CD4-positive, alpha-beta T cell treated with Interleukin-6 for 4 hours (primary cell): ENCODE results near the gene HECTD4.
"Not testable (repeated sequence)": the region's sequence is repeated elsewhere in the genome, so short reads cannot be mapped to it uniquely, and the experiment has no call there.

ENCODE experiments used
- DNase-seq: peaks from one replicate; pipeline ENCODE4 v3.0.0-alpha.2; 2020; ENCODE audit warnings: mixed read lengths

Gene HECTD4, protein sequence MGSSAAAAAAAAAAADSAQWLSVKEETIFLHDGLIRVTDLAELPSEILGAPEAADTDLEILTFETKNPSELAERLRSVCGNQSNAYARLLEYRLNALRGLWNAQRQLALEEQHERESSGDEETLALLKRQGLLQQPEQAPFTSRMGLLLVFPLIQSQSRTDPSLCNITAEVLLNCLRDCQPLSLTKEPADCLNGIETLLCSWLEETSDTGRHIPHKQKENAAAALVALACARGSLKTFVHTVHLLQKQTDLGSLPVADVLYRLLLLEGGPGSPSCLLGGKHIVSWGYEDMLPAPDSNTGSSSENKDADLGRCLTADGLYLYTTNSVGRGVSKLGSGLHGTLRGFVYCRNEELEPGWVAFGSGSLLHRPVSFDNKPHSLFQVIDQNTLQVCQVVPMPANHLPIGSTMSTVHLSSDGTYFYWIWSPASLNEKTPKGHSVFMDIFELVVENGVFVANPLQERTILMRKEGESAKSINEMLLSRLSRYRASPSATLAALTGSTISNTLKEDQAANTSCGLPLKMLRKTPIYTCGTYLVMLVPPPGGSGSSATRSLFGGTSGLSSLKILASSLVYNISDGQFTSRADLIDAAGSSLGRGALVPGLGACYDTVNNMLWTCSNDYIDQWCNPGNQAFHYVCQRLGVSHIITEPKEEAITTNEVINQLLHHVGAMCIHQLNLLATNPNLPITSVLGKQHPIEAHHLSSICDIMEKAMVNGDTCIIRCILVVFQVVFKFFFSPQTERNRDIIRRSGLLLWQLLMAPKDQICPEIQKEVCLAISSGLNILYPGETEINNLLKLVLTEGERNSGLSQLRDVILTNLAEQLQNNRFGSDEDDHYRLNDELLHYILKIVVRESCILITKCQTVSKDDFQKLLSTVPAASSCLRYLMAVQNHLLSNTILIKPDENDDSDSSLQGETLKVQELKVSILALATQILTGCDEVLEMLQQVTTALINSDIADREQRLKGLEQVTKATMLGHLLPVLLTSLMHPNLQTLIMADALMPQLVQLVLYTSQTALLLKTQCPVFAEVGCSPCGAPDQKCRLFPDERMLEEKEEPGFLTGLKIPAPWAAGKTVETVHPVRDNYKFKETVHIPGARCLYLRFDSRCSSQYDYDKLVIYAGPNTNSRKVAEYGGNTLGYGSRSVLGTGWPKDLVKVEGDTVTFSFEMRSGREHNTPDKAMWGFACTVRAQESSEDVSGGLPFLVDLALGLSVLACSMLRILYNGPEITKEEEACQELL (N-terminal part only)

DNA sequence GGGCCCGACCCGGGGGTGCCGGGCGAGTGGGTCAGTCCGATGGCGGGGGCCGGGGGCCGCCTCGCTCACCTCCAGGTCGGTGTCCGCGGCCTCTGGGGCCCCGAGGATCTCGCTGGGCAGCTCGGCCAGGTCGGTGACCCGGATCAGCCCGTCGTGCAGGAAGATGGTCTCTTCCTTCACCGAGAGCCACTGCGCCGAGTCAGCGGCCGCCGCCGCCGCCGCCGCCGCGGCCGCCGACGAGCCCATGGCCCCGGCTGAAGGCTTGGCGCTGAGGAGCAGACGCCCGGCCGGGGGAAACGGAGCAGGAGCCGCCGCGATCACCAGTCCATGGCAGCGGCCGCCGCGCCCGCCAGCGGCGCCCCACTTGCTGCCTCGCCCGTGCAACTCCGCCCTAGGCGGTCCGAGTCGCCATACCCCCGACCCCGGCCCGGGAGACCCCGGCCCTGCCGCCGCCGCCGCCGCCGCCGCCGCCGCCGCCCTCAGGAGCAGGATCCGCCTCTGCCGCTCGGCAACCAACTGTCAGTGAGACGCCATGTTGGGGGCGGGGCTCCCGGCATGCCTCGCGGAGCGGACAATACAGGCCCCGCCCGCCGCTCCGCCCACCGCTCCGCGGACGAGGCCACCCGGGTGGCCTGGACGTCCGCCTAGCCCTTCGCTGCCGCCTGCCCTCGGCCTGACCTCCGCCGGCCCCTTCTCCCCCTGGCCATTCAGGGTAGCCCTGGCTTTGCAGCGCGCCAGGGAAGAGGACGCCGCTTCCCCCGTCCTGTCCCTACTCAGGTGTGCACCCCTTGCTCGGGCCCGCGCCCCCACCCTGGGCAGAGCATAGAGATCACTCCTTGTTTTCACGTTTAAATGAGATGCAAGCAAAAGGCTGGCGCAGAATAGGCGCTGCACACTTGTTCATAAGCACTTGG, at the start of gene HECTD4:
TSS of gene HECTD4 (minus strand) at position 549 of the 914 bp plus-strand sequence. CDS start at position 246, 303 bp downstream.
- peak; percentile 97 for DNase-seq

GRCh38 chr12:112431965-112432364, 49.7 kb upstream of the HECTD4 start:
- DNase-seq: no peak

DNA sequence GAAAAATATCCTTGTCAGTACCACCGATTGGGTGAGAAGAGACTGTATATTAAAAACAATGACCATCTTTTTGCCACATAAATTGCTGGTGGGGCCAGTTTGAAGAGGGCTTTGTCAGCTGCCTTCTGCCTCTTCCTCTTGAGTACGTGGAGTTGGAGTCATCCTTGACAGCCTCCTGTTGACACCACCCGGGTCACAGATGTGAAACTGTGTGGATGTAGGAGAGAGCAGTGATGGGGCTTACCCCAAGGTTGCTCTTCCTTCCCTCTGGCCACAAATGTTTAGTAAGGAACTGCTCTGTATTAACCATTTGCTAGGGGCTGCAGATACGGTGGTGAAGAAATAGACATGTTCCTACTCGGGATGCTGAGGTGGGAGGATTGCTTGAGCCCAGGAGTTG, 48.7 kb upstream of the HECTD4 start:
- DNase-seq: no peak

GRCh38 chr12:112427760-112428159, 45.5 kb upstream of the HECTD4 start:
- no peak for DNase-seq

- DNase-seq: no peak
Observed at GRCh38 chr12:112425582-112426382, 43.6 kb upstream of the HECTD4 start.

DNA sequence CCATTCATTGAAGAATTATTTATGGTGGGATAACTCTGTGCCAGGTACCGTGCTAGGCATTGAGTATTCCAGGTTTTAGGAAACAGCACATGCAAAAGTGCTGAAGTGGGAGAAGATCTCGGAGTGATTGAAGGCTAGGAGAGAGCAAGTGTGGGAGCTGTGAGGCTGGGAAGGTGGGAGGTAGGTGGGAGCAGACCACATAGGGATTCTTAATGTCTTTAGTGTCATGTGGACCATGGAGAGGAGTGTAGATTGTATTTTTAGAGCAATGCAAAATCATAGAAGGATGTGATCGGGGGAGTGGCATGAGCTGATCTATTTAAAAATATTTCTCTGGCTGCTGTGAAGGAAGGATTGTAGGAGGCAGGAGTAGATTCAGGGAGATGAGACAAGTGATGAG, 41.9 kb upstream of the HECTD4 start:
- no peak for DNase-seq

GRCh38 chr12:112422531-112422930, 40.3 kb upstream of the HECTD4 start:
- DNase-seq: no peak

DNA sequence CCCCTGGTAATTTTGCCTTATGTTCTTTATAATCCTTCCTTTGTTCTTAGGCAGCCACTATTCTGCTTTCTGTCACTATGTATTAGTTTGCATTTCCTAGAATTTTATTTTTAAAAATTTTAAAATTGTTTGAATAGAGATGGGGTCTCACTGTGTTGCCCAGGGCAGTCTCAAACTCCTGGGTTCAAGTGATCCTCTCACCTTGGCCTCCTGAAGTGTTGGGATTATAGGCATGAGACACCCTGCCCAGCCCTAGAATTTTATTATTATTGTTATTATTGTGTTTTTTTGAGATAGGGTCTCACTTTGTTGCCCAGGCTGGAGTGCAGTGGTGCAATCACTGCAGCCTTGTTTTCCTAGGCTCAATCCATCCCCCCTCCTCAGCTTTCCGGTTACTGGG, 39.1 kb upstream of the HECTD4 start:
- no peak for DNase-seq

DNA sequence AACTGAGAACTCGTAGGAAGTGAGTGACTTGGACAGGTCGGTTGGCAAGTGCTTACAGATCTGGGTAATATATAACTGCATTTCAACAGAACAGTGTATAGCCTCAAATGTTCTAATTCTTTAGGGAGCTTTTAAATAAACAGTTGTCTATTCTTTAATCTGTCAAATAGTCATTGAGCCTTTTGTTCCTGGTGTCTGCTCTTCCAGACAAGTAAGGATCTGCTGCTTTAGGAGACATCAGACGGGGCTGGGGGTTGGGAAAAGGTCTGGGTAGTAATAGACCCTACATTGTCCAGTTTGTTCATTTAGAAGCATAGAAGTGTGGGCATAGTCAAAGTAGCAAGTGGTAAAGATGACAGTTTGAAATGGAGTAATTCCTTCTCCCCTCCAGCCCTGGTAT, 38.5 kb upstream of the HECTD4 start:
- DNase-seq: no peak

DNA sequence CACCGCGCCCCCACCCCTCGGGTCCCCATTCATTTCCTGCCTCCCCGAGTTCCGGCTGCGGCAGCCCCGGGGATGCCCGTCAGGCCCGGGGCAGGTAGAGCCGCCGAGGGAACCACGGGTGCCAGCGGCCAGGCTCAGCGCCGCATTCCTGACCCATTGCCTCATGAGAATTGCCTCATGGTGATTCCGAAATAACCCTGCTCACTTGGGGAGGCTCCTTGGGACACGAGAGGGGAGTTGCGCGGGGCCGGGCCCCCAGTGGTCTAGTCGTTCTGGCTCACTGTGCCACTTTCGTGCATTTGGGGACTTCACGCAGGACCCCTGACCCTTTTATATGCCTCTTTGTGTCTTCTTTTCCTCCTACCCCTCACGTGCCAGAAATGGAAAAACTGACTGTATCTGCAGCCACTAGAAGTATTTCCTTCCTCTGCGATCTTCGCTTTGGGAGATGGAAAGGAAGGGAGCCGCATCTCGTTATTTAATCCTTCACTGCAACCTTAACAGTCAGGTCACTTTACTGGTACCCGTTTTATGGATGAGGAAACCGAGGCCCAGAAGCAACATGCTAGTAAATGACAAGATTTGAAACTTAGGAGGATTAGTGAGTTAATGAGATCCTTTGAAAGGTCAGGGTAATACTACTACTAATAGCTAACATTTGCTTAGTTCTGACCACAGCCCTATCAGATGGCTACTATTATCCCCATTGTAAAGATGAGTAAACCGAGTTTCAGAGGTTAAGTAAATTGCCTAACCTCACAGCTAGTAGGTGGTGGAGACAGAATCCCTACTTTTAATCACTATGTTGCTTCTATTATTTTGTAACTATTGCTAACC, 37.3 kb upstream of the HECTD4 start:
- no peak for DNase-seq

DNA sequence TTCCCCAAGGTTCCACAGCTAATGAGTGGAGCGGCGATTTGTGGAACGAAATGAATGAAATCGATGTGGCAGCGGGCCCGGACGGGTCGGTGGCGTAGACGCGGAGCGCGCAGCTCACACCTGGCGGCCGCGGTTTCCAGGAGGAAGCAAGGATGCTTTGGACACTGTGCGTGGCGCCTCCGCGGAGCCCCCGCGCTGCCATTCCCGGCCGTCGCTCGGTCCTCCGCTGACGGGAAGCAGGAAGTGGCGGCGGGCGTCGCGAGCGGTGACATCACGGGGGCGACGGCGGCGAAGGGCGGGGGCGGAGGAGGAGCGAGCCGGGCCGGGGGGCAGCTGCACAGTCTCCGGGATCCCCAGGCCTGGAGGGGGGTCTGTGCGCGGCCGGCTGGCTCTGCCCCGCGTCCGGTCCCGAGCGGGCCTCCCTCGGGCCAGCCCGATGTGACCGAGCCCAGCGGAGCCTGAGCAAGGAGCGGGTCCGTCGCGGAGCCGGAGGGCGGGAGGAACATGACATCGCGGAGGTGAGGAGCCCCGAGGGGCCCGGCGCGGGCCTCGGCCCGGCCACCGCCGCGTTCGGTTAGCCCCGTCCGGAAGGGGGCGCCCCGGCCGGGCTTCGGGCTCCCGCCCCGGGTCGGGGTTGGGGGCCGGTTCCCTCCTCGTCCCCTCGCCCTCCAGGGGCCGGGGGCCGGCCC, 36.5 kb upstream of the HECTD4 start, which contains the start of gene PTPN11:
TSS of gene PTPN11 (plus strand) at position 340 of the 689 bp plus-strand sequence. CDS start at position 505, 165 bp downstream.
- DNase-seq: peak; percentile 87

GRCh38 chr12:112418273-112418607, 36.0 kb upstream of the HECTD4 start:
- no peak for DNase-seq

GRCh38 chr12:112415457-112415856, 33.2 kb upstream of the HECTD4 start:
- DNase-seq: not testable (repeated sequence)

- no peak for DNase-seq
Observed at GRCh38 chr12:112413855-112414625, 31.8 kb upstream of the HECTD4 start.

DNA sequence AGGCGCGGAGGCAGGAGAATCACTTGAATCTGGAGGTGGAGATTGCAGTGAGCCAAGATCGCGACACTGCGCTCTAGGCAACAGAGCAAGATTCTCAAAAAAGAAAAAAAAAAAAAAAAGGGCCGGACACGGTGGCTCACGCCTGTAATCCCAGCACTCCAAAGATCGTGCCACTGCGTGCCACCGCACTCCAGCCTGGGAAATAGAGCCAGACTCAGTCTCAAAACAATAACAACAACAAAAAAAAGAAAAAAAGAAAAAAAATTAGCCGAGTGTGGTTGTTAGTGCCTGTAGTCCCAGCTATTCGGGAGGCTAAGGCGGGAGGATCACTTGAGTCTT, 27.6 kb upstream of the HECTD4 start:
- DNase-seq: no peak

DNA sequence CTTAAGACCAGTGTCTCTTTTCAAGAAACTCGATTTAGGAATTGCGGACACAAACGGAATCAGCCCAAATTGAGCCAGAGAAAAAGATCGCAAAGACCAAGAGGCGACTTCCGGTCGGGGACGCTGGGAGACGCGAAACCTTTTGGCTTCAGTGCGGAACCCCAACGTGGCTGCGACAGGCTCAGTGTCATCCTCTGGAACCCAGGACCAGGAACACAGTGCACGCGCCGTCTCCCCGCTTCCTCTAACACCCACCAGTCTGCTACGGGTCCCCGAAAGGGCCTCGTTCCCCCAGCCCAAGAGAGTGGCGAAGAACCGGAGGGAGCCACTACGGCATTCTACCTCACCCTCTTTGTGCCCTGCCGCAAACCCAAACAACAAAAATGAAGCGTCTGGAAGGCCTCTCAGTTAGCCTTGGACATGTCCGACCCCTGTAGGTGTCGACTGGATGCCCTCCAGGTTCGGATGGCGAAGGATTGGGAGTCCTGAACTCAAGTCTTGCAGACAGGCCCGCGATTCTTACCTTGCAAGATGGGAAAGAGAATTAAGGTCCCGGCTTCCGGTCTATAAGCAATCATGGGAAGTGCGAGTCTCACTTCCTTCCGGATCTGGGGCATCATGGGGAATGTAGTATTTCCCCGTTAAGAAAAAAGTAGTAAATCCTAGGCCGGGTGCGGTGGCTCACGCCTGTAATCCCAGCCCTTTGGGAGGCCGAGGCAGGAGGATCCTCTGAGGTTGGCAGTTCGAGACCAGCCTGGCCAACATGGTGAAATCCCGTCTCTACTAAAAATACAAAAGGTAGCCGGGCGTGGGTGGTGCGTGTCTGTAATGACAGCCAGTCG, 27.1 kb upstream of the HECTD4 start, which contains the start of gene RPL6:
TSS of gene RPL6 (minus strand) at position 542 of the 842 bp plus-strand sequence. CDS start 949 bp downstream, outside the sequence.
- DNase-seq: peak; percentile 77

GRCh38 chr12:112408621-112409020, 26.4 kb upstream of the HECTD4 start:
- peak; percentile 29 for DNase-seq

DNA sequence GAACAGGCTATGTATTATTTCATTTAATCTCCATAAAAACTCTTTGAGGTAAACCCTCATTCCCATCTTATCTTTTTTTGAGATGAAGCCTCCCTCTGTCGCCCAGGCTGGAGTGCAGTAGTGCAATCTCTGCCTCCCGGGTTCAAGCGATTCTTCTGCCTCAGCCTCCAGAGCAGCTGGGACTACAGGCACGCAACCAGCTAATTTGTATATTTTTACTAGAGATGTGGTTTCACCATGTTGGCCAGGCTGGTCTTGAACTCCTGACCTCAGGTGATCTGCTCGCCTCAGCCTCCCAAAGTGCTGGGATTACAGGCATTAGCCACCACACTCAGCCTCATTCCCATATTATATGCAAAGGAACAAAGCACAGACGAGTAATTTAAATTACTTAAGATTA, 25.5 kb upstream of the HECTD4 start:
- not testable (repeated sequence) for DNase-seq
